SKM-1 treated with dmso at 0.1 percent for 144 hours (cell line): Measurements from ENCODE around the gene KYNU.
"Not testable (repeated sequence)": the region's sequence is repeated elsewhere in the genome, so short reads cannot be mapped to it uniquely, and the experiment has no call there.

Experiments used
- DNase-seq: peaks from one replicate; lab custom pipeline; 2025; ENCODE audit not compliant: unreplicated experiment; lab: John Stamatoyannopoulos, UW

The KYNU gene

DNA sequence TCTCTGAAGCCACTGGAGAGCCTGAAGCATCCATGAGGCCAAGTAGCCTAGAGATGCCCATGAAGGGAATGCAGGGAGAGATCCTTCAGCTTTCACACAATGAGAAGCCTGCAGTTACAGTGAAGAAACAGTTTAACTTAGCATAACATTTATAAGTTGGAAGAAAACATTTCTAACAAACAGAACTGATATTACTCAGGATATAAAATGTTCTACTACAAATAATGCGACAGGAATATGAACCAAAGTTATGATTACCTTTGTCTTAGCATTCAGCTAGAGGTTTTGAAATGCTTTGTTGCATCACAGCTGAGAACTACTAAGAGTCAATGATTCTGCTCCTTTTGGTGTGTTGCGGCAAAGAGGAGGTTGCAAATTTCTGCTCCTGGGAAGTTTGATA lies 6.9 kb upstream of the KYNU start:
- no peak for DNase-seq

DNA sequence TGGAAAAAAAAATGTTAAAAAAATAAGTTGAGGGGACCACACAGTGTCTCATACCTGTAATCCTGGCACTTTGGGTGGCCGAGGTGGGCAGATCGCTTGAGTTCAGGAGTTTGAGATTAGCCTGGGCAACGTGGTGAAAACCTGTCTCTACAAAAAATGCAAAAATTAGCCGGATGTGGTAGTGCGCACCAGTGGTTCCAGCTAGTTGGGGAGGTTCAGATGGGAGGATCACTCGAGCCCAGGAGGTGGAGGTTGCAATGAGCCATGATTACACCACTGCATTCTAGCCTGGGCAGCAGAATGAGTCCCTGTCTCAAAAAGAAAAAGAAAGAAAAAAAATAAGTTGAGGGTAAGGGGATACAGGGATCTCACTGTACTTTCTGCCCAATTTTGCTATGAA lies 6.1 kb upstream of the KYNU start:
- DNase-seq: no peak

DNA sequence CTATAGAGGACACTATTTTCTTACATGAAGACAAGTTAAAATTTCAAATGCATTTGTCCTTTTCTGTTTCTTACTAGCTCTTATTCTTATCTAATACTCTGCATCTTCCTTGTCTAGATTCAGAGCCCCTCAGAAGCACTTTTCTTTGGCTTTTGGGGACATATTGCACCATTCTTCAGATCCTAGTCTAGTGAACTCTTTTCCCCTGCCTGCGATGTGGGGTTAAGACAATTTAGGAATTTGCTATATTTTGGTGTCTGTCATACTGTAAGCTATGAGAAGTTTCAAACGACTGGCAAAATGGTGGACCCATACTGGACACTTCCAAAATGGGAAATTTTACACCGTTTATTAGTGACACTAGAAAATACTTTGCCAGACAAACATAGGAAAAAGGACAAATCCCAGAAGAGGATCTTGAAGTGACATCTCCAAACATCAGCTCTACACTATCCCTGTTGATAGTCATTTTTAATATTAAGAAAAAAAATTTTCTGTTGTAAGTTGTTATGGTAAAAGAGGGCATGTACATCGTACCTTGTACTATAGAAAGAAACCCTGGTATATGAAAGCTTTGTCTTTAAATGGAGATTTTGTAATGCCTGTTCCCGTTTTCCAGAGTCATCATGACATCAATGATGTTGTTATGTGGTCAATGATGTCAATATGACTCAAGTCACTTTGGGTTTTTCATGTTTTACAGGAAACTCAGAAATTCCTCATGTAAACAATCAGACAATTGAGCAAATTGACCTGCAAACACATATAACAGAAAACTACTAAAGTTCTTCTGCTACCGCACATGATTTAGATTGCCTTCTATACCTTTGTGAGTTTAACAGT lies 4.4 kb upstream of the KYNU start:
- no peak for DNase-seq

DNA sequence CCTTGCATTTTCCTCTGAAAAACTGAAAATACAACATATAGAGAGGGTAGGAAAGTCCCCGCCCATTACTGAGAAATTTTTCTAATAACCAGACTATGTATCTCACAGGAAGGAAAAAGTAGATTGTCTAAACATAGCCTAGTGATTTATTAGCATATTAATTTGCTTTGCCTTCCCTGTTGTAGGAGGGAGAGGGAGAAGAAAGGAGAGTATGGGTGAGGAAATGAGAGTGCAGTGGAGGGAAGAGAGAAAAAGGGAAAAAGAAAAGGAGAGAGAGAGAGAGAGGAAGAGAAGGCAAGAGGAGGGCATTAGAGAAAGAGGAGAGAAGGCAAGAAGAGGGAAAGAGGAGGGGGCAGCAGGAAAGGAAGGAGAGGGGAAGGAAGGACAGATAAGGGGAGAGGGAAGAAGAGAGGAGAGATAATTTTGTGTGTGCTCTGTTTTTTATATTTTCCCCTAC lies 3.6 kb upstream of the KYNU start:
- DNase-seq: no peak

DNA sequence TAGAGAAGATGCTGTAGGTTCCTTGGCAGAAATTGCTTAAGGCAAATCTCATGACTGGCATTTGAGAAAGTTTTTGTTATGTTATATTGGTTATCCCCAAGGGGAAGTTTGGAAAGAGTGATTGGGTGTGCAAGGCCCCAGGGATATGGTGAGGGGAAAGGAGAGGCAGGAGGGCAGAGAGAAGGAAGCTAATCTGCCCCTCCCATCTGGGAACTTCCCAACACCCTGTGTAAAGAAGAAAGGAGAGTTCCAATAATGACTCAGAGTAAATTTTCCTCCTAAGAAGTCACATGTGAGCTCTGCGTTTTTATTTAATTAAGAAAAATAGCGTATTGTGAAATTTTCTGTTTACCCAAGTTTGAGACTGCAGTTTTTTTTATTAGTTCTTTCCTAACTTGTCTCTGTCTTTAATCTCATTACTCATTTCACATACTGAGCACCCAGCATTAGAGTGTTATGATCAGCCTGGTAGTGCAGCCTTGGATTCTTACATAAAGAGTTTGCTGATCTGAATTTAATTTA lies 3.1 kb upstream of the KYNU start:
- no peak for DNase-seq

DNA sequence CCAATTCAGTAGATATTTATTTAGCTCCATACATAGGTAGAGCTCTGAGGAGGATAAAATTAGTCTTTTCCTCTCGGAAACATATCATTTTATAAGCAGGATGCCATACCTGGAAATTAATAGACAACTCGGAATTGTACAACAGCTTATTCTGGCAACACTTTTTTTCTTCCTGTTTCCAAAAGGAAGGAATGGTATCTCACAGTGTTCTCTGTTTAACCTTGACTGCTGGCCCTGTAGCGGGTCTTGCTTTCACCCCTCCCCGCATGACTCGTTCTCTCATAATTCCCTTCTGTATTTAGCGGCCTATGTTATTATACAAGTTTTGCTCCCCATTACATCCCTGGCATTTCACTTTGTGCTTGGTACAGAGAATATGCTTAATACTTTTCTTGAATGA lies 2.5 kb upstream of the KYNU start:
- DNase-seq: no peak

DNA sequence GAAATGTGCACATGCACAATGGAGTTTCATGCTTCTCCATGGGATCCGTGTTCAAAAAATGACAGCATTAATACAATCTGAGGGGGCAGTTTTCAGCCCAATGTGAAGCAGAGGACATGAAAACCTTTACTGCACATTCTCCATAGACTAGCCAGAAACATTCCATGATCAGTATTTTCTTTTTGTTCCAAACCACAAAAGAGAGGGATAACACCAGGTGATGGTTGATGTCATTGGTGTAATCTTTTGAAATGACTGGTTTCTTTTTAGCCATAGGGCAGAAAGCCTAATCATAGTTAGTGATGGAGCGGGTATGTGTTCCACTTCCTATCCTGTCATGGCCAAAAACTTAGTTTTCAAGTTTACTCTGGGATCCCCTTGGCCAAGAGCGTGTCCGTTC lies 1.8 kb upstream of the KYNU start:
- DNase-seq: no peak

DNA sequence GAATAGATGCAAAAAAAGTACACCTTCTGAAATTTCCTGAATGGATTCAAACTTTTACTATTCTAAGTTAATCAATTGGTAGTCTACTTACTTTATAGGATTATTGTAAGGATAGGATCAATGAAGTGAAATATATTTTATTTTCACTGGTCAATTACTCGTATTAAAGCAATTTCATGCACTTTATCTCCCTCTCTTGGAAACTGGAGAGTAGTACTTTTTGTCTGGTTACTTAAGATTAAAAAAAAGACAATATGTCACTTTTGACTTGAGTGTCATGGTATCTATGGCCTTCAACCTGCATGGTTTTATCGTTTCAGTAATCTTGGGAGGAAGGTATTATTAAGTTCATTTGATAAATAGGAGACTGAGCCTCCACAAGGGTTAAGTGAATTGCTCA lies 1.0 kb upstream of the KYNU start:
- DNase-seq: no peak

DNA sequence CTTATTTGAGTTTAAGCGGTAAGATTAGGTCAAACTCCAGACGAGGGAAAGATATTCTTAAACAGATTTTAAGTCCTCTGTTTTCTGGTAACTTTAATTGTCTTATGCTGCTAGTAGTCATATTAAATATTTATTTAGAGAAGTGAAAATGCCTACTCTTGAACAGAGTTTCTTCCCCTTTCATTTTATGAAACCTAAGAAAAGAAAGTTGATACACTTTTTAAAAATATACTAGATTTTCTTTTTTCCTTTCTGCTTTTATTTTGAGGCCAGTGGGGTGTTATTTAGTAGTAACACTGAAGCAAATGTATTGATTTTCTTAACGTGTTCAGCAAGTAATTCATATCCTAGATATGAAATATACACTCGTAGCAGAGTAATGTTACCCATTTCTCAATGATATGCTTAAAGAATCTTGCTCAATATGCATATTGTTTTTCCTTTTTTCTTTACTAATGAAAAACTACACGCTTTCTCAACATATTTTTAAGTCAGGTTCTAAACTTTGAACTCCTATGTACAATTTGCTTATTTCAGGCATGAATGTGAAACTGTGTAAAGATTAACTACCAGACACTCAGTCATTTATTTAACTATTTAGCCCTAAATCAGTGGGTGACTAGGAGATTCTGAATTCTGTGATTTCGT lies 691 bp downstream of the KYNU start:
- DNase-seq: no peak

DNA sequence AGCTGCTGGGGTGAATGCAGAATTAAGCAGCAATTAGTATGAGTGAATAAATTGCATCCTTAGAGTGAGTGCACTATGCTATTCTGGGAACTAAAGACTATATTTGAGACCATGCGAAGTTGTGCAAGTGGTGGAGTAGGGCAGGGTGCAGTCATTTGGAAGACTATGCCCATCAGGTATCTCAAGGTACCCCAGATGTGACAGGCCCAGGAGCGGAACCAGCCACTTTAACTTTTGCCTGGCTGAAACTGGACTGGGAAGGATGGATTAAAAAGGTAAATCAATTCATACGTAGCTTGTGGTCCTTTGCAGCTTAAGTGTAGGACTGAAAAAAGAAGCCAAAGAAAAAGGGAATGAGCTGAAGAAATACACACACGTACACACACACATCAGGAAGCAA lies 1.7 kb downstream of the KYNU start:
- DNase-seq: no peak

DNA sequence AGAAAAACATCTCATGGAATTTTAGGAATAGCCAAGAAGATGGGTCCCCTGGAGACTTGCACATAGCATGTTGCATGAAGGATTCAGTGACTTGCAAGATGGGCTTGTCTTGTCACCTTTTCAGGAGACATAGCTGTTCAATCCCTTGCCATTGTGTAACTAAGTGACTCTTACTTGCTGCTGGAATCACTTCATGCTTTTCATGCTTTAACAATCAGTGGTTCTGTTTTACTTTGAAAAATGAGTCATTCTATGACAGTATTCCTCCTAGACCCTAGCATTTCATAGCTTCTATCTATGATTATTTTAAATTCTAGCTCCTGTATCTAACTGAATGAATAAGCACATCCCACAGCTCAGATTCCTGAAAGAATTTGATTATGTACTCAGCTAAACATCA lies 2.8 kb downstream of the KYNU start:
- DNase-seq: no peak

DNA sequence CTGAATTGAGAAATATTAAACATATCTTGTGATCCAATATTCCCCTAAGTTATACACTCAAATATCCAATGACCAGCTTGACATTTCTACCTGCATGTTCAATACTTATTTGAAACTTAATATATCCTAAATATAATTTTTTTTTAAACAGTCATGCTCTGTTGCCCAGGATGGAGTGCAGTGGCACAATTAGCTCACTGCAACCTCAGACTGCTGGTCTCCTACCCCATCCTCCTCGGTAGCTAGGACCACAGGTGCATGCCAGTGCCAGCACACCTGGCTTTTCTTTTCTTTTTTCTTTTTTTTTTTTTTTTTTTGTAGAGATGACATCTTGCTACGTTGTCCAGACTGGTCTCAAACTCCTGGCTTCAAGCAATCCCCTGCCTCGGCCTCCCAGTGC lies 4.2 kb downstream of the KYNU start:
- no peak for DNase-seq

DNA sequence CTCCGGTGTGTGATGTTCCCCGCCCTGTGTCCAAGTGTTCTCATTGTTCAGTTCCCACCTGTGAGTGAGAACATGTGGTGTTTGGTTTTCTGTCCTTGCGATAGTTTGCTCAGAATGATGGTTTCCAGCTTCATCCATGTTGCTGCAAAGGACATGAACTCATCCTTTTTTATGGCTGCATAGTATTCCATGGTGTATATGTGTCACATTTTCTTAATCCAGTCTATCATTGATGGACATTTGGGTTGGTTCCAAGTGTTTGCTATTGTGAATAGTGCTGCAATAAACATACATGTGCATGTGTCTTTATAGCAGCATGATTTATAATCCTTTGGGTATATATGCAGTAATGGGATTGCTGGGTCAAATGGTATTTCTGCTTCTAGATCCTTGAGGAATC lies 5.0 kb downstream of the KYNU start:
- DNase-seq: not testable (repeated sequence)

DNA sequence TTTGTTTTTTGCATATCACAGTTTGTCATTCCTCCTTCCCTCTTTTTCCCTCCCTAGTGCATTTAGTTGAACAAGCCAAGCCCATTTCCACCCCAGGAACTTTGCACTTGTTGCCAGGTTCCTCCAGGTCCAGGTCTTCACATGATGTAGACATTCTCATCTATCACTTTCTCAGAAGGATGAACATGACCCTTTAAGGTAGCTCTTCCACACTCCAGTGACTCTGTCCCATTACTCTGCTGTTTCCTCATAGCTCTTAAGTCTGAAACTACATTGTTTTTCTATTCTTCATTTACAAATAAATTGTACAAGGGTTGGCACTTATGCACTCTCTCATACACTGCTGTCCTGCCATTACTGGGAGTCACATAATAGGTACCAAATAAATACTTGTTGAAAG lies 6.1 kb downstream of the KYNU start:
- no peak for DNase-seq

DNA sequence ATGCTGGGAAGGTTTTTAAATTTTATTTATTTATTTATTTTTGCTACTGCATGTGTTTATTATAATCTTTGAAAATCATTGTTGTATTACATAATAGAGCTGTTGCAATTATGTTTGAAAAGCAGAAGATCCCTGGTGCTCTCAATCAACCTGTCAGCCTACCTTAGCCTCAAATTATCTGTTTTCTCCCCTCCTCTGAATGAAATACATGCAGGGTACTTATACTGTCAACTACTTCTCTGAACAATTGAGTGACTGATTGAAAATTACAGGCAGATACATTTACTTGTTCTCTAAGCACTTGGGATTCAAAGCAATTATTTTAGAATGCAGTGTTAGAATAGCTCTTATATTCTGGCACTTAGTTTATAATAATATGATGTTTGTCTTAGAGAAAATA lies 8.1 kb downstream of the KYNU start:
- DNase-seq: no peak

DNA sequence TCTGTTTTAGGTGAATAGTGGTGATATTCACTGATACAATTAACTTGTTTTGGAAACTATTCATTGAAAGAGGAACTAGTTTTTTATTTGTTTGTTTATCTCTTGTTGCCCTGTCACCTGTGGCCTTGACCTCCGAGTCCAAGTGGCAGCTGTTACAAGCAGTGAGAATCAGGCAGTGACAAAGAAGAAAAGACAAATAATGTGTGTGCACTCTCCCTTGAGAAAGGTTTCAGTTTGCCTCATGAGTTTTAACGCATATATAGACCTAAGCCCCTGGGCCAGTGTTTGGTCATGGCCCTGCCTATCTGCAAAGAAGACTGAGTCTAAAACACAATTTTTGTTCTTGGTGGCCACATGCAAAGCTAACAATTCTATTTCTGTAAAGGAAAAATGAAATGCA lies 15.3 kb downstream of the KYNU start:
- no peak for DNase-seq

DNA sequence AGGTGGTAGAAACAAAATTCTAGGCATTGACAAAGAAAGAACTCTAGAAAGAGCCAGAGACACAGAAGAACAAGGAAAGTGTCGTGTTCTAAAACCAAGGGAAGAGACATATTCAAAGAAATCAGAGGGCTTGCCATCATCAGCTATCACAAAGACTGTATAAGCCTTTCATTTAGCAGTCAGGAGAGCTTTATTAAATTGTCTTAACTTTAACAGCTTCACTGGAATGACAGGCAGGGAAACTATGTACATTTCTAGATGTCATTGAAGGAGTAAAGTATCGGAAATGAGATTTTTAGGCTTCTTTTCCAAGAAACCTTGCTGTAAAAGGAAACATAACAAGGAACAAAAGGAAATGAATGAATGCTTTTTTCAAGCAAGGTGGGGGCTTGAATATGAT lies 15.8 kb downstream of the KYNU start:
- DNase-seq: no peak

DNA sequence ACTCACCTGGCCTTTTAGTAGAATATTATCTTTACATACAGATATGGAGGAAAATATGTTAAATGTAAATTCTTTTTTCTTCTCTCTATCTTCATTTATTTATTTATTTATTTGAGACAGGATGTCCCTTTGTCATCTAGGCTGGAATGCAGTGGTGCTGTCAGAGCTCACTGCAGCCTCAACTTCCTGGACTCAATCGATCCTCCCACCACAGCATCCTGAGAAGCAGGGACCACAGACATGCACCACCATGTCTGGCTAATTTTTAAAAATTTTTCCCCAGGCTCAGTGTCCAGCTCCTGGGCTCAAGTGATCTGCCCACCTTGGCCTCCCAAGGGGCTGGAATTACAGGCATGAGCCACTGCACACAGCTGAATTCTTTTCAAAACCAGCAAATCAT lies 20.3 kb downstream of the KYNU start:
- DNase-seq: no peak

DNA sequence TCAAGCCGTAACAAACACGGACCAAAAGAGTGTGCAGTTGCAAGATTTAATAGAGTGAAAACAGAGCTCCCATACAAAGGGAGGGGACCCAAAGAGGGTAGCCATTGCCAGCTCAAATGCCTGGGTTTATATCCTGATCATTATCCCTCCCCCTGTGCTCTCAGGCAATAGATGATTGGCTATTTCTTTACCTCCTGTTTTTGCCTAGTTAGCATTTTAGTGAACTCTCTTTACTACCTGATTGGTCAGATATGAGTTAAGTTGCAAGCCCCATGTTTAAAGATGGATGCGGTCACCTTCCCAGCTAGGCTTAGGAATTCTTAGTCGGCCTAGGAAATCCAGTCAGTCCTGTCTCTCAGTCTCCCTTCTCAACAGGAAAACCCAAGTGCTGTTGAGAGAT lies 22.9 kb downstream of the KYNU start:
- not testable (repeated sequence) for DNase-seq

DNA sequence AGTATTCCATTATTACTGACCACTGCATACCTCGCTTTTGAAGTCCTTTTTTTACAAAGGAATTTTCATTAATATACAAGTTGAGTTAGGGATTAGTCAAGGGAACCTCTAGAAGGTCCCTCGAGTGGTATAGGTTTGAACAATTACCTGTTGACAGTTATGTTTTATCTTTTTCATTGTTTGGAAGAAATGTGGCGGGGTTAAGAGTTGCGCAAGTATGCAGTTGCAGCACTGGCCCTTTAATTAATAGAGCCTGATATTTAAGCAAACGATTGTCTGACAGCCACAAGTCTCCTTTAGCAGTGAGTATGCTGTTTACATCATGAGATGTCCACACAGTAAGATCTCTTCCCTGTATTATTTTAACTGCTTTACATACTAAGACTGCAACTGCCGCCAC lies 24.3 kb downstream of the KYNU start:
- DNase-seq: no peak

DNA sequence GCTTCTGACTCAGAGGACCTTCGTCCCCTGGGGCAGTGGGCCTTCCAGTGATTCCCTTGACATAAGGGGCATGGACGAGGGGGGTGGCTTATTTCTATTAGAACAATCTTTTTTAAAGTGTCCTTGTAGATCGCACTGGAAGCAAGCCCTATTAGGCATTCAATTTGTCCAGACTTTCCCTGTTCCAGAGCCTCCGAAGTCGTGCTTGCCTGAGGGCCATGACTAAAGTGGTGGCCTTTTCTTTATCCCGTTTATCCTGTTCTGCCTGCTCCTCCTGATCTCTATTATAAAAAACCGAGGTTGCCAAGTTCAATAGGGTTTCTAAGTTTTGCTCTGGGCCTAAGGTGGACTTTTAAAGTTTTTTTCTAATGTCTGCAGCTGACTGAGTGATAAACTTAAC lies 26.3 kb downstream of the KYNU start:
- not testable (repeated sequence) for DNase-seq

DNA sequence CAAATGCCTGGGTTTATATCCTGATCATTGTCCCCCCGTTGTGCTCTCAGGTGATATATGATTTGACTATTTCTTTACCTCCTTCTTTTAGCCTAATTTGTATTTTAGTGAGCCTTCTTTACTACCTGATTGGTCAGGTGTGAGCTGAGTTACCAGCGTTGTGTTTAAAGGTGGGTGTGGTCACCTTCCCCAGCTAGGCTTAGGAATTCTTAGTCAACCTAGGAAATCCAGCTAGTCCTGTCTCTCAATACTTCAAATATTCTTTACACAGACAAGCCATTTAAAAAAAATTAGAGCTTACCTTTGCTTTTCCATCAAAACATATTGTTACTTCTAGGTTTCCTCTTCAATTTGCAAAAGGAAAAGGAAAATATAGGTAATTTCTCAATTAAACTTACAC lies 30.2 kb downstream of the KYNU start:
- DNase-seq: no peak
